A673 (cell line): ENCODE measurements around the gene KCNK1. TPM values are rescaled to one million over a fixed set of nuclear protein-coding genes. Genes with fewer than 3 reads are reported as not detected.

Source experiments
- BruUV-seq: library from RNA; stranded (reverse); fragments of 400-500 nt; replicated peaks from 2 replicates; lab custom pipeline; 2021; lab: Mats Ljungman, UMichigan
- CTCF ChIA-PET: fragments of 300-600 bp; sonication (Branson Sonifier 250); formaldehyde crosslinking; loops from one replicate; lab custom pipeline; 2022; ENCODE audit warnings: antibody characterized with exemption; lab: Charles Lee
- POLR2A ChIA-PET: fragments of 300-600 bp; sonication (Branson Sonifier 250); formaldehyde crosslinking; loops from one replicate; lab custom pipeline; 2022; ENCODE audit warnings: antibody characterized with exemption; ENCODE audit not compliant: low non-redundant PET; lab: Charles Lee
- DNase-seq: peaks from one replicate; pipeline ENCODE4 v3.0.0-alpha.2; 2015; ENCODE audit warnings: low spot score
- H3K27ac ChIP-seq: fragments of 200-600 bp; sonication (generic); 2 replicates; pipeline ENCODE4 v1.5.1; 2016; ENCODE audit warnings: mixed run types, low read depth, mild to moderate bottlenecking, mixed read lengths, antibody characterized with exemption, low read length; ENCODE audit not compliant: poor library complexity, severe bottlenecking
- H3K27me3 ChIP-seq: fragments of 200-600 bp; sonication (generic); replicated peaks from 2 replicates; pipeline ENCODE4 v1.6.1; 2017; ENCODE audit warnings: mixed run types, low read depth, mild to moderate bottlenecking, mixed read lengths, antibody characterized with exemption, low read length; ENCODE audit not compliant: insufficient read depth, poor library complexity
- H3K36me3 ChIP-seq: fragments of 200-600 bp; sonication (generic); 2 replicates; pipeline ENCODE4 v1.6.1; 2016; ENCODE audit warnings: mixed run types, mild to moderate bottlenecking, mixed read lengths, antibody characterized with exemption, low read length; ENCODE audit not compliant: insufficient read depth, poor library complexity, severe bottlenecking
- H3K4me1 ChIP-seq: fragments of 200-600 bp; sonication (generic); 2 replicates; pipeline ENCODE4 v1.6.1; 2017; ENCODE audit warnings: mixed run types, mild to moderate bottlenecking, mixed read lengths, antibody characterized with exemption, low read length; ENCODE audit not compliant: insufficient read depth, poor library complexity, severe bottlenecking
- H3K4me3 ChIP-seq: fragments of 200-600 bp; sonication (generic); 2 replicates; pipeline ENCODE4 v1.5.1; 2016; ENCODE audit warnings: low read depth, mixed run types, mild to moderate bottlenecking, mixed read lengths, low read length; ENCODE audit not compliant: poor library complexity, severe bottlenecking
- H3K9me3 ChIP-seq: fragments of 200-600 bp; sonication (generic); 2 replicates; pipeline ENCODE4 v1.6.1; 2016; ENCODE audit warnings: mixed run types, low read depth, mild to moderate bottlenecking, mixed read lengths, antibody characterized with exemption, low read length; ENCODE audit not compliant: poor library complexity, severe bottlenecking
- CTCF ChIP-seq: fragments of 300-800, 200-600 bp; sonication (generic); conservative IDR thresholded peaks from 2 replicates; pipeline ENCODE4 v1.5.1; 2017; ENCODE audit warnings: low read depth, mild to moderate bottlenecking, antibody characterized with exemption, low read length, moderate library complexity, mixed read lengths
- EZH2 ChIP-seq: fragments of 200-600 bp; sonication (generic); IDR thresholded peaks from 2 replicates; pipeline ENCODE4 v1.6.1; 2017; ENCODE audit warnings: borderline replicate concordance, low read depth, mild to moderate bottlenecking, mixed read lengths, antibody characterized with exemption, low read length; ENCODE audit not compliant: poor library complexity, severe bottlenecking
- intact Hi-C: fragments of 100-400 bp; cut with micrococcal nuclease; formaldehyde crosslinking; loops from one replicate; pipeline ENCODE4 v1.10.0; 2022; ENCODE audit not compliant: unreplicated experiment
- total RNA-seq: library from RNA; stranded (reverse); gene quantifications from 2 replicates; pipeline ENCODE4 v1.2.3, GENCODE V29; 2021

Gene KCNK1
- total RNA-seq, 1 experiment from 2014 or later: not detected

- Histone ChIP-seq H3K9me3 (no peaks in the 10 kb centered on the region), H3K27me3 (peaks cover 77% of the 10 kb centered on the region), H3K4me1 (no peaks in the 10 kb centered on the region), H3K4me3 (no peak overlapping the region), H3K36me3 (no peaks in the 10 kb centered on the region), H3K27ac (no peak overlapping the region)
- POLR2A ChIA-PET: no interaction called here
- no peak for TF ChIP-seq EZH2
- TF ChIP-seq CTCF: no peak
- CTCF ChIA-PET: no interaction called here
- intact Hi-C loops: no loop called here
- no TSS peak for BruUV-seq
- no peak for DNase-seq
These were observed 6.2 kb downstream of the KCNK1 start for GRCh38 chr1:233620065-233620464.

- H3K27ac ChIP-seq: no peak overlapping the region
- H3K9me3 ChIP-seq: no peaks in the 10 kb centered on the region
- intact Hi-C loops: no loop called here
- POLR2A ChIA-PET: no interaction called here
- BruUV-seq: no TSS peak
- H3K4me3 ChIP-seq: no peak overlapping the region
- peaks cover 74% of the 10 kb centered on the region for H3K27me3 ChIP-seq
- DNase-seq: no peak
- TF ChIP-seq EZH2: no peak
- no peak for TF ChIP-seq CTCF
- H3K4me1 ChIP-seq: no peaks in the 10 kb centered on the region
- H3K36me3 ChIP-seq: no peaks in the 10 kb centered on the region
- CTCF ChIA-PET: no interaction called here
These were observed 8.0 kb downstream of the KCNK1 start for GRCh38 chr1:233621923-233622322.

- Histone ChIP-seq H3K27me3 (peaks cover 75% of the 10 kb centered on the region), H3K36me3 (no peaks in the 10 kb centered on the region), H3K4me1 (no peaks in the 10 kb centered on the region), H3K27ac (no peak overlapping the region), H3K9me3 (no peaks in the 10 kb centered on the region), H3K4me3 (no peak overlapping the region)
- no peak for DNase-seq
- no peak for TF ChIP-seq EZH2
- no peak for TF ChIP-seq CTCF
- CTCF ChIA-PET: no interaction called here
- intact Hi-C loops: no loop called here
- POLR2A ChIA-PET: no interaction called here
- no TSS peak for BruUV-seq
These were observed 10.4 kb downstream of the KCNK1 start for GRCh38 chr1:233624289-233624688.
